Tongue (tissue), 2 donors: ENCODE measurements around the gene TAS2R60. TPM values are rescaled to one million over a fixed set of nuclear protein-coding genes. Genes with fewer than 3 reads are reported as not detected.
A peak's percentile ranks its signal among the peaks of the same experiment; 100 is the strongest.
"Not testable (repeated sequence)": the region's sequence is repeated elsewhere in the genome, so short reads cannot be mapped to it uniquely, and the experiment has no call there.

Experiments used
- DNase-seq: peaks from one replicate; pipeline ENCODE4 v3.0.0-alpha.2; 2015
- total RNA-seq: library from RNA; depleted of rRNA; stranded (reverse); fragments of >200 nt; gene quantifications from one replicate; pipeline ENCODE4 v1.2.3, GENCODE V29; 2014

TAS2R60 gene
- total RNA-seq, 1 donor from 2014 or later: not detected

DNA sequence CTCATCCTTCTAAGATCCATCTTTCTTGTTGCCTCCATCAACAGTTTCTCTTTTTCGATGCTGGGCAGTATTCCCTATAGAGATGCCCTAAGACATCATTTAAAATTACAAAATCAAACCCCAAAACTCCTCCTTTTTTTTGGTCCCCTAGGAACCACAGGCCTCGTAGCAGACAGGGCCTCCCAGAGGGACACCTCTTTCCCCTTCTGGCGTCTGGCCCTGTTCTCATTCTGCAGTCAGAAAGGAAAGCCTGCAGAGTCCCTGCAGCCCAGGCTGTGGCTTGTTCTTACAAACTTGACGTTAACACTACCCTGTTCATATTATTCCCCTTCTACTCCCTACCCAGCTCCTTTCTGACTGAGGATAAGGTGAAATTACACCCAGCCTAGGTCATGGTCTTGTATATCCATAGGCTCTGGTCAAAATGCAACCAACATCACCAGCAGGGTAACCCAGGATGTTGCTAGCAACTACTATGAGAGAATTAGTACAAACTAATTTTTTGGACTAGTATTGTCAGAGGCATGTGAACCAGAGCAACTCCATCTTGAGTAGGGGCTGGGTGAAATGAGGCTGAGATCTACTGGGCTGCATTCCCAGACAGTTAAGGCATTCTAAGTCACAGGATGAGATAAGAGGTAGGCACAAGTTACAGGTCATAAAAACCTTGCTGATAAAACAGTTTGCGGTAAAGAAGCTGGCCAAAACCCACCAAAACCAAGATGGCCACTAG, 31.1 kb upstream of the TAS2R60 start:
- no peak for DNase-seq

DNA sequence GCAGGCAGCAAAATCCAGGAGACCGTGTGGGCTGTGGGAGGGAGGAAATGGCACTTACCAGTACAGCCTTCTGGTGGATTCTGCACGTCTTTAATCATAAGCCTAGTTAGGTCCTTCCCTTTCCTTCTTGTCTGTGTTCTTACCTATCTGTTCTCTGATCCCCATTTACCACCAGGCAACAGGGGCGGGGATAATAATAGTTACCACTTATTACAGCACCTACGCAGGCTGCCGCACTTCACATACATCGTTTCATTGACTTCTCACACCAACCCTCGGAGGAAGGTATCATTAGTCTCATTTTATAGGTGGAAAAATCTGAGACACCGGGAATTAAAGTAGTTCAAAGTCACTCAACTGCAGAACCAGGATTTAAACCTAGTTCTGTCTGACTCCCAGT, 30.1 kb upstream of the TAS2R60 start:
- DNase-seq: no peak

DNA sequence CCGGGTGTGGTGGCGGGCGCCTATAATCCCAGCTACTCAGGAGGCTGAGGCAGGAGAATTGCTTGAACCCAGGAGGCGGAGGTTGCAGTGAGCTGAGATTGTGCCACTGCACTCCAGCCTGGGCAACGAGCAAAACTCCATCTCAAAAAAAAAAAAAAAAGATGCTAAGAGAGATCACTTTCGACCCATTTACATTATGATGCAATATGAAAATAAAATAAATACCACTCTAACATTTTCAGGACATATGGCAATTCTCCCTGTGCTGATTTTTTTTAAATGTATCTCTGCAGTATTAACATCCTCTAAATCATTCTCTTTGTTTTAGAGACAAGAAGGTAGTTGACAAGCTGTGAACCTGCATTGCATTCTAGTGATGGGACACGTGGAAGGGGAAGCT, 28.0 kb upstream of the TAS2R60 start:
- DNase-seq: not testable (repeated sequence)

DNA sequence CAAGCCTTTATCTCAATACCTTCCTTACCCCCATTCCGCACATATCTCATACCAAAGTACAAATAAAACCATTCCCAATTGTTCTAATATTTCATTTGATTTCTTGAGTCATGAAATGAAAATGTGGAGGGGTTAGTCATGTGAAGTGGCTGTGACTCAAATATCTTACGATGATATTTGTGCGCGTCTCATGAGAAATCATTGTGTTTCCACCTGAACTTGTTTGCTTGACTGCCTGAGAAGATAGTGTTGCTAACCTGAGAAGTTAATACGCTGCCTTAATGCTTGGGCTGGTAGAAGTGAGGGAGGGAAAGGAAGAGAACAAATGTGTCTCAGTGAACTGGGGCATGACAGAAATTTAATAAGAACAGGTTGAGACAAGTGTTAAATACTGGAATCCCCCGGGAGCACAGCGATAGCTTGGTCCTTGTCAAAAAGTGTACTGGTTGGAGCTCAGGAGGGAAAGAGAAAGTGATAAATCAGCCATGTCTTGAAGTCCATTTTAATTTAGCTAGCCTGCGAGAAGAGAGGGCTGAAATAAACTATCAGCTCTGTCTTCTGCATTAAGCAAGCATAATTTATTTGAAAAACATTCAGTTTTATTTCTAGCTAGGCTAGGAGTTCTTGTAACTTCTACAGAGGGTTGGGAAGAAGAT, 27.4 kb upstream of the TAS2R60 start:
- no peak for DNase-seq

DNA sequence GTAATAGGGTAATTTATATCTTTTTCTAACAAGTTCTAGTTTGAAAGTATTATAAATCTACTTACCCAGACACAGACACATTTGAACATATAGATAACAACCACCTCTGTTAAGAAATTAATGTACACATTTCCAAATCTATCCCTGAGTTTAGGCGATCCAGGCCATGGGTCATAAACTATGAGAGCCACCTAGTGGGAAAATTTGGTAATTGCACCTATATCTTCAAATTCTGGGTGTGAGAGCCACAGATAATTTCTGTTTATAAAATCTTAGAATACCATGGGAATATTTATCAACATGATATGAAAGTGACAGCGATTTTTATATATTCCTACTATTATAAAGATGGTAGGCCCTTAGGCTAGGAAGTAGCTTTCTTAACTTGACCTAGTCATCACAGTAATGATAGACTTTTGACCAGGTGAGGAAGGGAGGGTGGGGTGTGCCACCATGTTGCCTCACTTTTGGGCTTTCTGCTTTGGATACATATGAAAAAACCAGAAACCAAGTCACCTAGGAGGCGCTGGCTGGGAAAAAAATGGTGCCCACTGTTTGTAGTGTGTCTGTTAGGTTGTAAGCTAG, 26.6 kb upstream of the TAS2R60 start:
- DNase-seq: peak; percentile 84

DNA sequence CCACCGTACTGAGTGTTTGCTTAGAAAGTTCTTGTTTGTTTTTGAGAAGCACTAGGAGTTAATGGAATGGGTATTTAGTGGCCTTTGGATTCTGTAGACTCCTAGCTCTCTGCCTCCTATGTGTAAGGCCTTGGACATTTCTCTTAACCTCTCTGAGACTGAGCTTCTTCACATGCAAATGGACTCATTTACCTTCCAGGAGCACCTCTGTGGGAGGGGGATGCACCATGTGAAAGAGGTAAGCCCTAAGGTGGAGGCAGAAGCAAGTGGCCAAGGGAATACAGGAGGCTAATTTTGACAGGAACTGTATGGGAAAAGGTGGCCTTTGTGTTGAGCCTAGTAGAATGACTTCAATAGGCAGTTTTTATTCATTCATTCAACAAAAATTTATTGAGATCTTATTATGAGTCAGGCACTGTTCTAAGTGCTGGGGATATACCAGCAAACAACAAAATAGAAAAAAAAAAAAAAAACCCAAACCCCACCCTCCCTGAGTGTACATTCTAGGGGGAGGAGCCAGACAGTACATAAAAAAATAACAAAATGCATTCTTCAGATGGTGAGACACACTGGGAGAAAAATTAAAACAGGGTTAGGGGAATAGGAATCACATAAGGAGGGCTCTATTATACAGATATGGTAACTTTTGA, 25.4 kb upstream of the TAS2R60 start:
- DNase-seq: no peak

DNA sequence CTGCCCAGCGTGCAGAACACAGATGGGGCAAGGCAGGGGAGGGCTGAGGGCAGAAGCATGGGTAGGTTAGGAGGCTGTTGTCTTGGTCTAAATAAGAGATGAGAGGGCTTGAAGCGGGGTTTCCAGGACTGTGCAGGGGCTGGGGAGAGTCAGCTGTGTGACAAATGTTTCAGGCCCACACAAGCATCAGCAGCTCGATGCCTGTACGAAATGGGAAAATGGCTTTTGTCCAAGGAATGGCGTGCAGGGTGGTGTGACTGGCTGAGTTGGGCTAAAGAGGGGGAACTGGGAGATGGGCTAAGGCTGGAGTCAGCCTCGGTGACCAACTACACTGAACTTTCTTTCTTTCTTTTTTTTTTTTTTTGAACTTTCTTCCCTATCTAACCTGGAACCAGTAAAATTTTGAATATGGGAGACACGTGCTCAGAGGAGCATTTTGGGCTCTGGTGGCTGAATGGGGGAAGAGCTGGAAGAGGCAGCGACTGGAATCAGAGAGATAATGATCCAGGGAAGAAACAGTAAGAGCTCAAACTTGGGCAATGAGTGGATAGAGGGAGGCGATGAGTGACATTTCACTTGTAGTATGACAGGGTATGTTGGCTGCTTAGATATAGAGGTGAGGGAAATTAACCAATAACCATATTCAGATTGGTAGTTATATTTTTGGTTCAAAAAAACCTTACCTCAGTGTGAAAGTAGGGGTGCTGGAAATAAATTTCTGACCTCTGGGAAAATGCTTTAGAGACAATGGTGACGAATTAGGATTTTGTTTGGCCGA, 24.4 kb upstream of the TAS2R60 start:
- peak; percentile 51 for DNase-seq

DNA sequence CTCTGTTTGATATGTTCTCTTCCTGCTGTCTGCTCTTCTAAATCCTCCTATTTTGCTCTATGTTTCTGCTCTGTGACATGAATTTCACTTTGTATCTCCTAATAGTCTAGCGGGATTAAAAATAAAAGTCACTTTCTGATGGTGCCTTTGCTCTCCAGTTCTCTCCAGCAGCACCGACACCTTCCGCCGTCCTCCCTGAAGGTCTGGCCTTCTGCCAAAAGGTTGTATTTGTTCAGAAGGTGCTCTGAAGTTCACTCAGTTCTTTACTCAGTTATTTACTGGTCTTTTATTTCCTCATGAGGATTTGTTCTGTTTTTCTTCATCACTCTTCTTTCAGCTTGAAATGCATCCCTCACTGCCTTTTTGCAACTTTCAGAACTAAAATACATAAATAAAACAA, 23.4 kb upstream of the TAS2R60 start:
- DNase-seq: no peak

DNA sequence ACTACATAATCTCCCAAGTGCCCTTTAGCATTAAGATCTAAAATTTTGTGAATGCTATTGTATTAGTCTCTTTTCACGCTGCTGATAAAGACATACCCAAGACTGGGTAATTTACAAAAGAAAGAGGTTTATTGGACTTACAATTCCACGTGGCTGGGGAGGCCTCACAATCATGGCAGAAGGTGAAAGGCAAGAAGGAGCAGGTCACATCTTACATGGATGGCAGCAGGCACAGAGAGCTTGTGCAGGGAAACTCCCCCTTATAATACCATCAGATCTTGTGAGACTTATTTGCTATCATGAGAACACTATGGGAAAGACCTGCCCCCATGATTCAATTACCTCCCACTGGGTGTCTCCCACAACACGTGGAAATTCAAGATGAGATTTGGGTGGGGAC, 22.6 kb upstream of the TAS2R60 start:
- DNase-seq: not testable (repeated sequence)

DNA sequence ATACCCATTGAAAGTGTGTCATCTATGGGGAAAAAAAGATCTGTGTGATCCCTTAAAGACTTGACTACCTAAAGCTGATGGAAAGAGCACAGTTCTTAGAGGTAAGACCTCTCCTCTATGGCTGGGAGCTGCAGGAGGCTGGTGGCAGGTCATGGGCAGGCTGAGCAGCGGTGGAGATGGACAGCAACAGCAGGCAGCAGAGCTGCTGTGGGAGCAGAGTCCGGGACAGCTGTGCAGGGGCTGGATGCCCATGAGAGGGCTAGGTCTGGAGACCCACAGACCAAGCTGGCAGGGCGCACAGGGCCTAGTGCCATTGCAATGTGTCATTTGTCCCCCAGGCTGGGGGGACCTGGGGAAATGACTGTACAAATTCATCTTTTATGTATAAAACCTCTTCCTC, 21.2 kb upstream of the TAS2R60 start:
- peak; percentile 87 for DNase-seq

DNA sequence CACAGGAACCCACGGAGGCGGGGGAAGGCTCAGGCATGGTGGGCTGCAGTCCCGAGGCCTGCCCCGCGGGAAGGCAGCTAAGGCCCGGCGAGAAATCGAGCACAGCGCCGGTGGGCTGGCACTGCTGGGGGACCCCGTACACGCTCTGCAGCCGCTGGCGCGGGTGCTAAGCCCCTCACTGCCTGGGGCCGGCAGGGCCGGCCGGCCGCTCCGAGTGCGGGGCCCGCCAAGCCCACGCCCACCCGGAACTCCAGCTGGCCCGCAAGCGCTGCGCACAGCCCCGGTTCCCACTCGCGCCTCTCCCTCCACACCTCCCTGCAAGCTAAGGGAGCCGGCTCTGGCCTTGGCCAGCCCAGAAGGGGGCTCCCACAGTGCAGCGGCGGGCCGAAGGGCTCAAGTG, 18.8 kb upstream of the TAS2R60 start:
- not testable (repeated sequence) for DNase-seq

DNA sequence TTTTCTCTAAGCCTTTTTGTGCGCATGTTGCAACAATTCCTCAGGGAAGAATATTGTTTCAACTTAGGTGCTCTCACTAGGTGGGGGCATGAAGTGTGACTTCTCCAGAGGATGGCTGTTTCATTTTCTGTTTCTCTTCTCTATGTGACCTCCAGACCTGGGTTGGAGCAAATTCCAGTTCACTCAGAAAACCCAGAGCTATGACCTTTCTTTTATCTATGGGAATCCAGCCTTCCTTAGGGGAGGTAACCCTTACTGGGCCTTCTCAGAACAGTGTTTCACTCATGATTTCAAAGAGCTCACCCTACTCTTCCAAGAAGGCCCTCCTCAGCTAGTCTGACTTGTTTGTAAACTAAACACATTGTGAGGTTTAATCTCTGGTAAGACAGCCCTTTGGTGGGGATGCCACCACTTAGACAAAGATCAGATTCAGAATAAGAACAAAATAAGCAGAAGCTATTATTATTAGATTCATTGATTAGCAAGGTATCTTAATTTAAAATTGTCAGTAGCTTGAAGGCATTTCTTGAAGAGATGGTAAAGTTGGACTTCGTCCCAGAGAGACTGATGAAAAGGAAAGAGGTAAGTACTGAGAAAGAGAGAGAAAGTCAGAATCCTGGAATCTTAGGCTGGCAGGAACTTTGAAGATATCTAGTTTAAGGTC, 16.6 kb upstream of the TAS2R60 start:
- no peak for DNase-seq

DNA sequence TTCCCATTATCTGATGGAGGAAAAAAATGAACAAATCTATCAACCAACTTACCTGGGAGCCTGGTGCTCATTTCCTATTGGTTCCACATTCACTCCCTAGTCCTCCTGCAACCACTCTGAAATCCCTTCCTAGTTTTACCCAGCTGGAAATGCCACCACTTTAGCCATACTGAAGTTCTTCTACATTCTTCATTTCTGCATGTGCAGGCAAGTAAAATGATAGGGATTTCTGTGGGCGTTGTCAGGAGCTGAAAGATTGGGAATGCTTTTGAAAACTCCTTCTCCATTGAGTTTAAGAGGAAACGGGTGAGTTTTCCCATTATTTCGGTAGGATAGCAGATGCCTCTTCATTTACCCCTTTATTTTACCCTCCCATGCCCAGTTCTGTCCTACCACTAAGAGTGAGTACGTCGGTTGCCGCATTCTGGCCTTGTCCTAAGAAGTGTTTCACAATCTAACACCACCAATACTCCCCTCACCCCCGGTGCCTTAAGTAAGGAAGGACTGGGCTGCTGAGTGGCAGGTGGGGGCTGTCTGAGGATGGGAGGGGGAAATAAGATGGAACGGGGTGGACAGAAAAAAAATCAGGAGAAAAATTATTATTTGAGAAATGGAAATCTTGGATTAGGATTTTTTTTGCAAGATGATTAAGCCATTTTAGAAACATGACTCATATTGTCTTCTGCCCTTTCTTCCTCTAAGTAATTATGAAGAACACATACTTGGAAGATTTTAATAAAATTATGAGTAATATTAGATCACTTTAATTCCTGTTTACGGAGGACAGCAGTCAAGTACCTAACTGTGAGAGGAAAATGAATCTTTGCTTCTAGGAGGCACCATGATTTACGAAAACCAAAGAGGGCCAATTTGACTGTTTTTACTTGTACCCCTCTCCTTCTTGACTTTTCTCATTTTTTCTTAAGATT, 13.2 kb upstream of the TAS2R60 start:
- DNase-seq: no peak

DNA sequence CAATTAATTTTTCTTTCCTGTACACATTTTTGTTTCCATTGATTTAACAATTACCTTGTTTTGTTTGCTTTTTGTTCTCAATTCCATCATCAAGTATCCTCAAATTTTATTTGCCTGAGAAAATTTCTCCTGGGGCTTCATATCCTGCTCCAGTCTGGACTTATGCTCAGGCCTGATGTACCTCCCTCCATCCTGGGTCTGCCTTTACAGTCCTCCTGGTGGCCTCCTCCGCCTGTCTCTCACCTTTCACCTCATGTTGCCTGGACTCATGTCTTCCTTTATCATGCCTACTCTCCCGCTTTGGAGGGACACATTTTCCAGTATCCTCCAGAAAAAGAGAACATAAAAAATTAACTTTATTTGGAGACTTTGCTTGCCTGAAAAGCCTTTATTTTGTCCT, 12.1 kb upstream of the TAS2R60 start:
- DNase-seq: no peak

DNA sequence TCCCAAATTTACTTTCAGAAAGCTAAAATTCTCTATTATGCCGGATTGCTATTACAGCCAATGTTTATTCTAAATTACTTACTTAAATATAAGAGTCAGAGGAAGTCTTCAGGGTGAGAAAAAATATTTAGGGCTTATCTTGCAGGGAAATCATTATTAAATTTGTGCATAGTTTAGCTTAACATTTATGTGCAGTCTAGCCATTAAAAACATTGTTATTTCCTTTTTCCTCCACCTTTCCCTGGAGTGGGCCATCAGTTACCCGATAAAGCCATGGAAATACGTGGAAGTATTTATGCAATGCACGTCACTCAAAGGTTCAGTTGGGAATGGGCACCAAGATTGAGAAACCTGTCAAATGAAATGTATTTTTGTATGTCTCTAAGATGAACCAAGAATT, 9.5 kb upstream of the TAS2R60 start:
- no peak for DNase-seq

DNA sequence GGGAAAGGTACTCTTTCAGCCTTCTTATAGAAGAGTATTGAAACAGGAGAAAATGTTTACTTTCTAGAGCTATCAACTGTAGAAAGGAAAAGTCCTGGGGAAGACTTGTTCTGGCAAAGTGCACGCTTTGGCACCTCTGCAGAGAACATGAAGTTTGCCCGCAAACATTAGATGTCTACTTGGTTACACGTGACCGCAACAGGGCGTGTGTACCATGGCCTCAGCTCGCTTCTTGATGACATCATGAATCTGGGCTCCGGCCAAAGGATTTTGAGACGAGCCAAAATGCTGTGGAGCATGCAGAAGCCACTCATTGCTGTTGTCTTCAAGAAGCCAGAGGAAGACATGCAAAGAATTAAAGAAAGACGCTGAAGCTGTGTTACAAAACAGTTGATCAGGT, 8.6 kb upstream of the TAS2R60 start:
- peak; percentile 77 for DNase-seq

DNA sequence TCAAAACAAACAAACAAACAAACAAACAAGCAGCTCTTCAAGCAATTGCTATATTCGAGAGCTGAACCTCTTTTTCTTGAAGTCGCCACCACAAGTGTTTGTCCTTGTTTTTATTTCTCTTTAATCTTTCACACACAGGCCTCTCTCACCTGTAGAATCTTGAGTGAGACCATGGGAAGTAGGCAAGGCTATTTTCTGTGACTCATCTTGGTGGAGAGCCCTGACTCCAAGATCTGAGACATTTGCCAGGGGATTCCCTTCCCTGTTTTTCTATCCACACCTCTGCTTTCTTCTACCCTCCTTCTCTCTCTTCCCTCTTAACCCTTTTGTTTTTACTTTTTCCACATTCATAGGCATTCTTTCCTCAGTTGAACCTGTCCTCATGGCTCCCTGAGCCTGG, 8.0 kb upstream of the TAS2R60 start:
- no peak for DNase-seq

DNA sequence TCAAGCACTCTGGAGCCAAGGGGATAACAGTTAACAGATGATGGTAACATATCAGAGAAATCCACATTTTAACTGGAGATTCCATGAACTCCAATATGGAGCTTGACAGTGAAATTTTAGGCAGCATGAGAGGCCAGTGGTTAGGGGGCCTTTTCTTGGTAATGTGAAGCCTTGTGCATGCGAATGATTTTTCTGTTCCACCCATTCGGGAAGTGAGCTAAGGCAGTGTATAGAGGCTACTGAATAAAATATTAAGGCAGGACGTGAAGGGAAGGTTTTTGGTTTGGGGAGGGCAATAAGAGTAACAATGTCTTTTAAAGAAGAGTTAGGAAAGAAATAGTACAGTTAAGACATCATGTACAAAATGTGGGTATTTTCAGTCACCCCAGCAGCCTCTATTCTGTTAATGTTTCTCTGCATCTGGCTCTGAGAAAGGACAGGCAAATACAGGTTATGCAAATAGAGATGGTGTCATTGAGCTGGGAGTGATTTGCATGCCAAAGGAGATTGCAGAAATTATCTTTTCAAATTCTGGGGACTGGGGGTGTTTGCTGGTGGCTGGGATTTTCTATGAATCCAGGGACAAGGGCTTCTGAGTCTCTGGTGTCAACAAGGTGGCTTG, 6.8 kb upstream of the TAS2R60 start:
- DNase-seq: no peak

DNA sequence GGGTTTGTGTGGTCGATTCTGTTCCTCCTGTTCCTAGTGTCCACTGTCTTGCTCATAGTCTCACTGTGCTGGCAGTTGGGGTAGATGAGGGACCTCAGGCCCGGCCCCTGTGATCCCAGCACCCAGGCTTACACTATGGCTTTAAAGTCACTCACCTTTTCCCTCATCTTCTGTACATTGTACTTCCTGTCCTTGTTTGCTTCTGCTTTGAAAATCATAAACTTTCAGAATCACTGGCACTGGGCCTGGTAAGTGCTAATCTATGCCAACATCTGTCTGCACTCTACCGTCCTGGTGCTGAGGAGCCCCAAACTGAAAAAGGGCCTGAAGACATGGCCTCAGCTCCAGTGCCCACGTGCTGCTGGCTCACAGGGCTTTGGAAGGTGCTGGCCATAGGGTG, 5.7 kb upstream of the TAS2R60 start:
- DNase-seq: no peak

DNA sequence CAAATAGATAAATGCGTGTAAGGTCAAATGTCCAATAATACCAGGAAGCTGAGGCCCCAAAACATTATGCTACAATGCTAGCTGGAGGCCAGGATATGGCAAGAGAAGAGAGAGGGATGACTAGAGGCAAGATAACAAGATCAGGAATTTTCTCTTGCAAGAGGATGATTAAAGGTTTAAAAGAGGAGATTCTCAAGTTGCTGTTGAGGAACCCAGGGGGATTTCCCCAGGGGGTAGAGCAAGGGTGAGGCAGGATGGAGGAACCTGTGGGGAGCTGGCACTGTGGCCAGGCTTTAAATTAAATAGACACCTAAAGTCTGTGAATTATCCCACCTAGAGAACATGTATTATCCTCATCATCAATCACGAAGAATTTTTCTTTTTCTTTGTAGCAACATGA, 3.4 kb upstream of the TAS2R60 start:
- DNase-seq: no peak
